Sigmoid colon (tissue), 3 donors: ENCODE results near the gene MEA1.
"Not testable (repeated sequence)": the region's sequence is repeated elsewhere in the genome, so short reads cannot be mapped to it uniquely, and the experiment has no call there.

Experiments used
- POLR2A ChIP-seq, 2 donors: fragments of 450-650 bp; IDR thresholded peaks; one replicate each; pipeline ENCODE4 v1.6.1; 2016; ENCODE audit warnings: antibody characterized with exemption in 2 of 2, mild to moderate bottlenecking in 2 of 2, moderate library complexity in 2 of 2
- TF ChIP-seq, protein P1 (sequence below), 4 experiments: fragments of 450-650 bp in 3 of 4; fragments of 200-600 bp in 1 of 4; IDR thresholded peaks; one replicate each; pipeline ENCODE4 v1.5.1; 2016 to 2019; ENCODE audit warnings: antibody characterized with exemption in 4 of 4, mild to moderate bottlenecking in 3 of 4, moderate library complexity in 2 of 4

DNA sequence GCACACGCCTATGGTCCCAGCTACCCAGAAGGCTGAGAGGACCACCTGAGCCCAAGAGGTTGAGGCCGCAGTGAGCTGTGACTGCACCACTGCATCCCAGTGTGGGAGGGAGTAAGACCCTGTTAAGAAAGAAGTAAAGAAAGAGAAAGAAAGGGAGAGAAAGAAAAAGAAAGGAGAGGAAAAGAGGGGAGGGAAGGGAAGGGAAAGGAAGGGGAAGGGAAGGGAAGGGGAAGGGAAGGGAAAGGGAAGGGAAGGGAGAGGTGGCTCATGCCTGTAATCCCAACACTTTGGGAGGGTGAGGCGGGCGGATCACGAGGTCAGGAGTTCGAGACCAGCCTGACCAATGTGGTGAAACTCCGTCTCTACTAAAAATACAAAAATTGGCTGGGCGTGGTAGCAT lies 27.7 kb upstream of the MEA1 start:
- TF ChIP-seq POLR2A (IDR thresholded peaks at IDR 0.05): not testable (repeated sequence)
- TF ChIP-seq, protein P1, sequence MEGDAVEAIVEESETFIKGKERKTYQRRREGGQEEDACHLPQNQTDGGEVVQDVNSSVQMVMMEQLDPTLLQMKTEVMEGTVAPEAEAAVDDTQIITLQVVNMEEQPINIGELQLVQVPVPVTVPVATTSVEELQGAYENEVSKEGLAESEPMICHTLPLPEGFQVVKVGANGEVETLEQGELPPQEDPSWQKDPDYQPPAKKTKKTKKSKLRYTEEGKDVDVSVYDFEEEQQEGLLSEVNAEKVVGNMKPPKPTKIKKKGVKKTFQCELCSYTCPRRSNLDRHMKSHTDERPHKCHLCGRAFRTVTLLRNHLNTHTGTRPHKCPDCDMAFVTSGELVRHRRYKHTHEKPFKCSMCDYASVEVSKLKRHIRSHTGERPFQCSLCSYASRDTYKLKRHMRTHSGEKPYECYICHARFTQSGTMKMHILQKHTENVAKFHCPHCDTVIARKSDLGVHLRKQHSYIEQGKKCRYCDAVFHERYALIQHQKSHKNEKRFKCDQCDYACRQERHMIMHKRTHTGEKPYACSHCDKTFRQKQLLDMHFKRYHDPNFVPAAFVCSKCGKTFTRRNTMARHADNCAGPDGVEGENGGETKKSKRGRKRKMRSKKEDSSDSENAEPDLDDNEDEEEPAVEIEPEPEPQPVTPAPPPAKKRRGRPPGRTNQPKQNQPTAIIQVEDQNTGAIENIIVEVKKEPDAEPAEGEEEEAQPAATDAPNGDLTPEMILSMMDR (IDR thresholded peaks at IDR 0.05): not testable (repeated sequence)
